Endometrial microvascular endothelial cells (primary cell): ENCODE measurements around the gene OR2A25. TPM values are rescaled to one million over a fixed set of nuclear protein-coding genes. Genes with fewer than 3 reads are reported as not detected.

Source experiments
- in situ Hi-C: cut with HindIII; loops from 2 replicates; pipeline ENCODE4 v1.10.0; 2017; ENCODE audit warnings: low sequenced_read_pairs, low pct_unique_long_range_greater_than_20kb; ENCODE audit errors: inconsistent ontology term
- total RNA-seq: library from RNA; depleted of rRNA; stranded (reverse); fragments of >200 nt; gene quantifications from one replicate; pipeline ENCODE4 v1.2.3, GENCODE V29; 2015; ENCODE audit errors: inconsistent ontology term

OR2A25 gene, protein sequence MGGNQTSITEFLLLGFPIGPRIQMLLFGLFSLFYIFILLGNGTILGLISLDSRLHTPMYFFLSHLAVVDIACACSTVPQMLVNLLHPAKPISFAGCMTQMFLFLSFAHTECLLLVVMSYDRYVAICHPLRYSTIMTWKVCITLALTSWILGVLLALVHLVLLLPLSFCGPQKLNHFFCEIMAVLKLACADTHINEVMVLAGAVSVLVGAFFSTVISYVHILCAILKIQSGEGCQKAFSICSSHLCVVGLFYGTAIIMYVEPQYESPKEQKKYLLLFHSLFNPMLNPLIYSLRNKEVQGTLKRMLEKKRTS
- total RNA-seq, result not detected

DNA sequence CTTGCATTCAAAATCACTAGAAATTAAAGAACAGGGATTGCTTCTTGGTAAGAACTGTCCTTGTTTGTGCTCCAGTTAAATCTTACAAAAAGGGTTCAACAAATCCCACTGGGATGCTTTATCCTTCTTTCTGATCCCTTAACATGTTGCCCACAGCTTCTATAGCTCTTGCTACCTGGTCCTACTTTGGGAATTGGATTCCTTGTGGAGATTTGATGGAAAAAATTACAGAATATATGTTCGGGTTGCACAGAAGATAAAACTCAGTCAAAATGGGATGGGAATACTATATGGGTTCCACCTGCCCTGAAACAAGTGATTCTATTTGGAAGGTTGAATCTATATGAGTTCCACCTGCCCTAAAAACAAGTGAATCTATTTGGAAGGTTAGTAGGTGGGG is at the start of gene OR2A25:
TSS of gene OR2A25 (plus strand) at position 301 of the 400 bp plus-strand sequence. CDS start 4,409 bp downstream, outside the sequence.
- in situ Hi-C loops, result no loop called here

- in situ Hi-C loops, result no loop called here
Measured at GRCh38 chr7:144020340-144020739, 49.3 kb upstream of the OR2A25 start.

- in situ Hi-C loops, result no loop called here
Measured at GRCh38 chr7:144022169-144022568, 47.4 kb upstream of the OR2A25 start.

GRCh38 chr7:144023171-144023827 is 46.3 kb upstream of the OR2A25 start:
- in situ Hi-C loops, result no loop called here

DNA sequence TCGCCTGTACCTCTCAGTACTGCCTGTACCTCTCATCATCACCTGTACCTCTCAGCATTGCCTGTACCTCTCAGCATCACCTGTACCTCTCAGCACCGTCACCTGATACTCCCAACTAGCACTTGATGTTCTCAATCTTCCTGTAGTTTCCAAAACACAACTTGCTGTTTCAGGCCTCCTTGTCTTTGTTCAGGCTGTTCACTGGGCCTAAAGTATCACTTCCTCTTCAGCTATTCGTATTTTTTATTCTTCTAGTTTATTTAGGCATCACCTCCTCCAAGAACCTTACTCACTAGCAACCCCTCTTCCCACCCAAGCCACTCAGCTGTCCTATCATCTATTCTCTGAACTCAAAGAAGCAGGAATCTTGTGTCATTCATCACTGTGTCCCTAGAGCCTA is 45.4 kb upstream of the OR2A25 start:
- in situ Hi-C loops, result no loop called here

- in situ Hi-C loops, result no loop called here
Measured at GRCh38 chr7:144026203-144026883, 43.3 kb upstream of the OR2A25 start.

DNA sequence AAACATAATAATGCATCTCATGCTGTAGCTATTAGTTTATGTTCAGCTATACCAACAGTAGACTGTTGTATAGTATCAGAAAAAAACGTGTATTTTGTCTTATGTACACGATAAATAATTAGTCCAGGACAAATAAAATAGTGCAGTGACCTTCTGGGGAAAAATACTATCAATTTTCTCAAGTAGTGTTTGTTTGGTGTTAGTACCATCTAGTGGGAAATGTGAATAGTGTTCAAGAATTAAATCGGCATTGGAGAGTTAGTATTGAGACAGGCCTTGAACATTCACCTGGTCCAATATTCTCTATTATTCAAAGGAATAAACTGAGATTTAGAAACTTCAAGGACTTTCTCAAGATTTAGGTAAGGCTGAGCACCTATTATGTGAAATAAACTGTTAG is 42.5 kb upstream of the OR2A25 start:
- in situ Hi-C loops, result no loop called here

DNA sequence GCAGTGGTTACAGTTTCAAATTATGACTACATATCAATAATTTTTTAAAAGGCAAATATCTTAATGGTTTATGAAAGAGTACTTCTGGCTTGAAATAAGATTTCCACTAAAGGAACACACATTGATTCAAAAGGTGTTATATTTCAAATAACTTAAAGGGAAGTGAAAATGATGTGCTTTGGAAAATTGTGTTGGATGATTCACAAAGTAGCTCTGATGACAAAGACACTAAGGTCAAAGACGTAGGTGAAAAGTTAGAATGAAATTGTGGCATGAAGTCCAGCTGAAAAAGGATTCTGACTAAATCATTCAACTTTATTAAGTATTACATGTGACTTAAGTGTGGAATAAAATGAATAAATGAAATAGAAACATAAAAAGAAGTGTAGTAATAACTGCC is 41.6 kb upstream of the OR2A25 start:
- in situ Hi-C loops, result no loop called here

GRCh38 chr7:144028547-144028946 is 41.1 kb upstream of the OR2A25 start:
- in situ Hi-C loops, result no loop called here

GRCh38 chr7:144032516-144032915 is 37.1 kb upstream of the OR2A25 start:
- in situ Hi-C loops, result no loop called here

- in situ Hi-C loops, result no loop called here
Measured at GRCh38 chr7:144032985-144033709, 36.5 kb upstream of the OR2A25 start.

- in situ Hi-C loops, result no loop called here
Measured at GRCh38 chr7:144035385-144035784, 34.2 kb upstream of the OR2A25 start.

DNA sequence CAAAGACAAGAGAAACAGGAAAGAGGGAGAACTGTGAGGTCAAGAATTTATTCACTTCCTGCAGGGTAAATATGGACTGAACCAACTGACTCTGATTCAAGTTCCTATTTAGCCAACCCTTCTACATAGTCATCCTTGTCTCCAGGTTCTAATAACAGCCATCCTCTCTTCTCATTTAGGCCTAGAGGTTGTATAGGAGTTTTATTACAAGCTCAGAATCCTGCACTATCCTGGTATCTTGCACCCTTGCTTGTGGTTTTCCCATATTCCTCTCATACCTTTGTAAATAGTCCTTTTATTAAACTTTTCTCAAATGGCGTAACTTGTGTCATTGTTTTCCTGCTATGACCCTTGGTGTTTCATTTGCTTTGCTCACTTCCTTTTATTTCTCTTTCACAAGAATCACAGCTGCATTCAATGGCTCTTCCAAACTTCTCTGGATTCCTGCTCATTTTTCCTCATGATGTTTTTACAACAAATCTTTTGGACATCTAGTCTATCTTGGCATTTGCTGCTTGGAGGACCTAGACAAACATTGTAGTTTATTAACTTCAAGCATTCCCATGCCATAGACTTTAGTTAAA is 33.2 kb upstream of the OR2A25 start:
- in situ Hi-C loops, result no loop called here

DNA sequence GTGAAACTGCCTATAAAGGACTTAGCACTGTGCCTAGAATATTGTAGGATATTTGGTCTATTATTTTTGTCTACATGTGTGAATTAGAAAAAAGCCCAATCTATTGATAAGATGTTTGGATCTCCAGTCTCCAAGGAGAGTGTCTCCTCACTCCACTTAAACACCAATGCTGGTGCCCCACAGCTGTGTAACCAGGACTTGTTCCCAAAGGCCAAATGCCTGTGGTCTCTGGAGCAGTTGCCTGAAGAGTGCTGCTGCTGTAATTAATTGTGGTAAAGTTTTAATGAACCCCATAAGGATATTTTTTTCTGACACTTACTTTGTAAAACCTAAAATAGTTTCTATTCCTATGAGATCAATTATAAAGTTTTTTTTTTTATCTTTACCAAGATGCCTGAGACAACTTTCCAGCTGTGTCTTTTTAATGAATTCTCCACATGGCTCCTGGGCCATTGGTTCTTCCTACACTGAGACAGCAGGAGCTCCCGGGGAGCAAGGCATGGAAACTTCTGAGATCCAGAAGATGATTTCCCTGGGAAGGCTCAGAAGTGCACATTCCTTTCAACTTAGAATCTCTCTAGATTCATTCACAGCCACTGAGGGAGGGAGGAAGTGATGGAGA is 32.1 kb upstream of the OR2A25 start:
- in situ Hi-C loops, result no loop called here

GRCh38 chr7:144038887-144039286 is 30.7 kb upstream of the OR2A25 start:
- in situ Hi-C loops, result no loop called here

DNA sequence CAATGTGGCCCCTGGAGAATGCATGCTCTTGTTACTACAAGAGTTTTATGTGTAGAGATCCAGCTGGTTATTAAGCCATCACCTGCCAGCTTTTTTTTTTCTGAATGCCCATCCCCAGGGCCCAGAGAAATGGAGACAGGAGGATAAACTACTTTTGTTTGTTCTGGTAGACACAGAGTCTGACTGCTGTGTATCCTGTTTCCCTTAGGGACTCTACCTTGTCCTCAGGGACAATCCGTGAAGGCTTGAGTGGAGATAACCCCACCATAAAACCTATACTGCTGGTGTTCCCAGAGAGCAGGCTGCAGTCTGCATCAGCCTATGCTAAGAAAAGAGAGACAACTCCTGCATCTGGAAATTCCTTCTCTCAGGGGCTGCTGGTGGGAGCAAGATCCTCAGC is 21.0 kb upstream of the OR2A25 start, which contains the start of gene OR2A5:
TSS of gene OR2A5 (plus strand) at position 301 of the 400 bp plus-strand sequence. CDS start 1,454 bp downstream, outside the sequence.
- in situ Hi-C loops, result no loop called here

GRCh38 chr7:144049491-144049890 is 20.1 kb upstream of the OR2A25 start:
- in situ Hi-C loops, result no loop called here

DNA sequence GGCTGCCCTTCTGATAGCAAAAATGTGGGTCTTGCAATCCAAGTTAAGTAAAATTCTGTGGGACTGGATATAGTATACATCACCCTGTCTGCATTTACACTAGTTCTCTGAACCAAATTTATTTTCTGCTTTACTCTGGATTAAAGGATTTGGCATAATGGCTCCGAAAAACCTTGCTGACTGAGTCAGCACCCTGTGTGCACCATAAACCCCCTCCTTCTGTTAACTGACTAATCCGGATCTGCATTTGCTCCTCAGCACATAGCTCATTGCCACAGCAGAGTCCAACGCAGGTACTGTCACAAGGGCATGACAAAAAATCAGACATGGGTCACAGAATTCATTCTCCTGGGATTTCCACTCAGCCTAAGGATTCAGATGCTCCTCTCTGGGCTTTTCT is 19.5 kb upstream of the OR2A25 start:
- in situ Hi-C loops, result no loop called here
